ENCODE data around the gene MRPL24. TPM values are rescaled to one million over a fixed set of nuclear protein-coding genes. Genes with fewer than 3 reads are reported as not detected.

The MRPL24 gene
- total and polyA plus RNA-seq, 2 of the 13 experiments (the other 11 are each of a cell fraction or from before 2014, with no cell fraction given) = 38.1 to 42.9 TPM

DNA sequence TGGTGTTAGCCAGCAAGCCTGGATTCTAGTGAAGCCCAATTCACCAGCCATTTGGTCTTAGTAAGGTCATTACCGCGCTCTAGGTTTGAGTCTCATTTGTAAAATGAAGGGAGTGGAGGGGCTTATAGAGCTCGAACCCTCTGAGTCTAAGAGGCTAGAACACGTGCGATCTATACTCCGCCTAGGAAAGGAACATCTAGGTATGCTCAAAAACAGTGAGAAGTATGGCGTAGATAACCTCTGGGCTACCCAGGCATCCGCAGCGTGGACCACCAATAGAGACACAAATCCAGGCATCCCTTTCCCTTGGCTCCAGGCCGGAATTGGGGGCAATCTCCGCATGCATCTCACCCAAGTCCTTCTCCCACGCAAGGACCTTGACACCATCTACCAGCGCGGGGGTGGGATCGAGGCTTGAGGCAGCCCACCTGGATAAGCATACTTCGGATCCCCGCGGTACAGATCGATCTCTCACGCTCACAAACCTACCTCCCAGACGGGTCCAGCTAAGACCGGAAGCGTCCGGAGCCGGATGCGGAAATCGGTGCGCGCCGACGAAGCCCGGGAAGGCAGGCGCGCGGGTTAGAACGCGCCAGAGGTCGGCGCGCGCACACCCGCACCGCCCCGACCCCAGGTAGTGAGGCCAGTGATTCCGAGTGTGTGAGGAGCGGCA, 12.8 kb downstream of the MRPL24 start, which contains the start of gene METTL25B (continued):
- TF ChIP-seq SALL1 (CRISPR knock-in tag; IDR thresholded peaks at IDR 0.05) = no peak; the same call in 1 of the 2 replicates
- no peak for TF ChIP-seq ZNF501 (CRISPR knock-in tag; IDR thresholded peaks at IDR 0.05)
- no peak for TF ChIP-seq MAFK (conservative IDR thresholded peaks at IDR 0.05 in 1 of 2, IDR thresholded peaks at IDR 0.05 in 1 of 2; ENCODE audit: low read length in 2 of 2)
- peak; percentile 19; the same call in 1 of the 2 replicates for TF ChIP-seq ZNF274 (CRISPR knock-in tag; IDR thresholded peaks at IDR 0.05)
- TF ChIP-seq REXO4 (CRISPR knock-in tag; IDR thresholded peaks at IDR 0.05; ENCODE audit: borderline replicate concordance) = no peak
- TF ChIP-seq FOSL1 (CRISPR knock-in tag; IDR thresholded peaks at IDR 0.05; ENCODE audit: borderline replicate concordance) = no peak
- no peak for TF ChIP-seq ZBTB7B (CRISPR knock-in tag; IDR thresholded peaks at IDR 0.05)
- TF ChIP-seq HMG20A (CRISPR knock-in tag; IDR thresholded peaks at IDR 0.05; ENCODE audit: borderline replicate concordance) = no peak
- TF ChIP-seq, protein P1, sequence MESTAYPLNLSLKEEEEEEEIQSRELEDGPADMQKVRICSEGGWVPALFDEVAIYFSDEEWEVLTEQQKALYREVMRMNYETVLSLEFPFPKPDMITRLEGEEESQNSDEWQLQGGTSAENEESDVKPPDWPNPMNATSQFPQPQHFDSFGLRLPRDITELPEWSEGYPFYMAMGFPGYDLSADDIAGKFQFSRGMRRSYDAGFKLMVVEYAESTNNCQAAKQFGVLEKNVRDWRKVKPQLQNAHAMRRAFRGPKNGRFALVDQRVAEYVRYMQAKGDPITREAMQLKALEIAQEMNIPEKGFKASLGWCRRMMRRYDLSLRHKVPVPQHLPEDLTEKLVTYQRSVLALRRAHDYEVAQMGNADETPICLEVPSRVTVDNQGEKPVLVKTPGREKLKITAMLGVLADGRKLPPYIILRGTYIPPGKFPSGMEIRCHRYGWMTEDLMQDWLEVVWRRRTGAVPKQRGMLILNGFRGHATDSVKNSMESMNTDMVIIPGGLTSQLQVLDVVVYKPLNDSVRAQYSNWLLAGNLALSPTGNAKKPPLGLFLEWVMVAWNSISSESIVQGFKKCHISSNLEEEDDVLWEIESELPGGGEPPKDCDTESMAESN (CRISPR knock-in tag; conservative IDR thresholded peaks at IDR 0.05) = 0 out of 2 replicates have a peak, but pooled peaks have one; percentile 61
- no peak for TF ChIP-seq HMG20B (CRISPR knock-in tag; conservative IDR thresholded peaks at IDR 0.05)
- TF ChIP-seq PHB2 (IDR thresholded peaks at IDR 0.05; ENCODE audit: partially characterized antibody) = no peak
- no peak for TF ChIP-seq EP300 (IDR thresholded peaks at IDR 0.05; ENCODE audit: low read depth in 2 of 2, low read length in 2 of 2)
- TF ChIP-seq EP300 (CRISPR knock-in tag; IDR thresholded peaks at IDR 0.05; ENCODE audit: borderline replicate concordance) = no peak
- peak; percentile 88 for TF ChIP-seq POLR2G (IDR thresholded peaks at IDR 0.05; ENCODE audit: low read depth, low read length)
- TF ChIP-seq, protein P2, sequence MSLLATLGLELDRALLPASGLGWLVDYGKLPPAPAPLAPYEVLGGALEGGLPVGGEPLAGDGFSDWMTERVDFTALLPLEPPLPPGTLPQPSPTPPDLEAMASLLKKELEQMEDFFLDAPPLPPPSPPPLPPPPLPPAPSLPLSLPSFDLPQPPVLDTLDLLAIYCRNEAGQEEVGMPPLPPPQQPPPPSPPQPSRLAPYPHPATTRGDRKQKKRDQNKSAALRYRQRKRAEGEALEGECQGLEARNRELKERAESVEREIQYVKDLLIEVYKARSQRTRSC (CRISPR knock-in tag; IDR thresholded peaks at IDR 0.05; ENCODE audit: low read depth) = no peak
- TF ChIP-seq MEIS2 (CRISPR knock-in tag; IDR thresholded peaks at IDR 0.05) = no peak
- TF ChIP-seq, protein P3, sequence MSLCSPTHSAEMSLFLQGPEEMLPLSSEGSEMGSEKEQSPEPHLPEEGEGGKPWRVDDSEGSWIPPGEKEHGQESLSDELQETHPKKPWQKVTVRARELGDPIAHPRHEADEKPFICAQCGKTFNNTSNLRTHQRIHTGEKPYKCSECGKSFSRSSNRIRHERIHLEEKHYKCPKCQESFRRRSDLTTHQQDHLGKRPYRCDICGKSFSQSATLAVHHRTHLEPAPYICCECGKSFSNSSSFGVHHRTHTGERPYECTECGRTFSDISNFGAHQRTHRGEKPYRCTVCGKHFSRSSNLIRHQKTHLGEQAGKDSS (CRISPR knock-in tag; IDR thresholded peaks at IDR 0.05; ENCODE audit: borderline replicate concordance, low read depth) = no peak
- no peak for TF ChIP-seq EEA1 (CRISPR knock-in tag; IDR thresholded peaks at IDR 0.05; ENCODE audit: borderline replicate concordance)
- TF ChIP-seq ZNF354B (CRISPR knock-in tag; IDR thresholded peaks at IDR 0.05) = no peak
- peak; percentile 82 for TF ChIP-seq KAT8 (CRISPR knock-in tag; IDR thresholded peaks at IDR 0.05)
- TF ChIP-seq, protein P4, sequence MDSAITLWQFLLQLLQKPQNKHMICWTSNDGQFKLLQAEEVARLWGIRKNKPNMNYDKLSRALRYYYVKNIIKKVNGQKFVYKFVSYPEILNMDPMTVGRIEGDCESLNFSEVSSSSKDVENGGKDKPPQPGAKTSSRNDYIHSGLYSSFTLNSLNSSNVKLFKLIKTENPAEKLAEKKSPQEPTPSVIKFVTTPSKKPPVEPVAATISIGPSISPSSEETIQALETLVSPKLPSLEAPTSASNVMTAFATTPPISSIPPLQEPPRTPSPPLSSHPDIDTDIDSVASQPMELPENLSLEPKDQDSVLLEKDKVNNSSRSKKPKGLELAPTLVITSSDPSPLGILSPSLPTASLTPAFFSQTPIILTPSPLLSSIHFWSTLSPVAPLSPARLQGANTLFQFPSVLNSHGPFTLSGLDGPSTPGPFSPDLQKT (CRISPR knock-in tag; IDR thresholded peaks at IDR 0.05; ENCODE audit: borderline replicate concordance) = no peak

All from HepG2 (cell line).